Tibial nerve (tissue), 4 donors: ENCODE results near the gene SLC25A11. TPM values are rescaled to one million over a fixed set of nuclear protein-coding genes. Genes with fewer than 3 reads are reported as not detected.
"Not testable (repeated sequence)": the region's sequence is repeated elsewhere in the genome, so short reads cannot be mapped to it uniquely, and the experiment has no call there.

Experiments
- DNase-seq, 2 donors: peaks; one replicate each; pipeline ENCODE4 v3.0.0-alpha.2; 2019; ENCODE audit warnings: low spot score in 2 of 2
- H3K27ac ChIP-seq, 4 donors: fragments of 200-600 bp; sonication (generic) in 3 of 4; one replicate each; pipeline ENCODE4 v1.5.1; 2017 to 2019; ENCODE audit warnings: mild to moderate bottlenecking in 1 of 4
- H3K27me3 ChIP-seq, 2 donors: fragments of 200-600 bp; sonication (generic) in 1 of 2; one replicate each; pipeline versions ENCODE4 v1.5.1 to v1.6.0; 2017 to 2019
- H3K36me3 ChIP-seq, 3 donors: fragments of 200-600 bp; sonication (generic); one replicate each; pipeline ENCODE4 v1.5.1; 2018 to 2019
- H3K4me1 ChIP-seq, 4 donors: fragments of 200-600 bp; sonication (generic) in 3 of 4; one replicate each; pipeline ENCODE4 v1.5.1; 2017 to 2019
- H3K4me3 ChIP-seq, 4 donors: fragments of 200-600 bp; sonication (generic) in 3 of 4; one replicate each; pipeline ENCODE4 v1.5.1; 2017 to 2019; ENCODE audit warnings: mild to moderate bottlenecking in 1 of 4, moderate library complexity in 1 of 4
- H3K9me3 ChIP-seq, 4 donors: fragments of 200-600 bp; sonication (generic) in 3 of 4; one replicate each; pipeline ENCODE4 v1.5.1; 2017 to 2019
- CTCF ChIP-seq, 5 experiments: fragments of 200-600 bp in 3 of 5; fragments of 450-650 bp in 2 of 5; sonication (generic) in 3 of 5; IDR thresholded peaks; one replicate each; pipeline ENCODE4 v1.5.1; 2016 to 2019; ENCODE audit warnings: antibody characterized with exemption in 5 of 5, mild to moderate bottlenecking in 3 of 5, moderate library complexity in 2 of 5
- EP300 ChIP-seq, 2 donors: sonication (generic); formaldehyde crosslinking; IDR thresholded peaks; one replicate each; pipeline ENCODE4 v1.6.1; 2017; ENCODE audit warnings: antibody characterized with exemption in 2 of 2, mild to moderate bottlenecking in 1 of 2
- POLR2A ChIP-seq, 2 donors: fragments of 450-650 bp; IDR thresholded peaks; one replicate each; pipeline ENCODE4 v1.6.1; 2017; ENCODE audit warnings: antibody characterized with exemption in 2 of 2, mild to moderate bottlenecking in 2 of 2, moderate library complexity in 2 of 2
- WGBS, 2 donors: methylation state at CpG; one replicate each; pipeline ENCODE4 v1.1.5; 2018; 5-methylcytosine and 5-hydroxymethylcytosine counted together
- total RNA-seq, 4 donors: library from RNA; depleted of rRNA; stranded (reverse); fragments of >200 nt; gene quantifications; one replicate each; pipeline ENCODE4 v1.1.0, GENCODE V29; 2016

SLC25A11 gene
- total RNA-seq, 4 donors from 2014 or later = 30.3 to 42.8 (median 32.3) TPM

GRCh38 chr17:4931963-4932362 is 7.9 kb downstream of the SLC25A11 start, which contains the start of gene GP1BA:
TSS of gene GP1BA (plus strand) at chr17:4932277. CDS start at chr17:4932605, 328 bp downstream.
- Histone ChIP-seq H3K9me3 (no peaks in the 10 kb centered on the region), H3K27me3 (no peaks in the 10 kb centered on the region), H3K27ac (no peak within 1 kb of the TSS), H3K36me3 (peaks cover 0 to 21% (median 0%) of the 10 kb centered on the region in 3 donors), H3K4me1 (peaks cover 0 to 18% (median 3%) of the 10 kb centered on the region in 4 donors), H3K4me3 (no peak within 1 kb of the TSS)
- 72 to 80% methylated on average over 14 of the region's 14 CpGs for WGBS, 2 donors
- DNase-seq = no peak
- TF ChIP-seq POLR2A (IDR thresholded peaks at IDR 0.05) = no peak
- TF ChIP-seq EP300 (IDR thresholded peaks at IDR 0.05) = no peak
- no peak for TF ChIP-seq CTCF (IDR thresholded peaks at IDR 0.05)

GRCh38 chr17:4928881-4929280 is 11.0 kb downstream of the SLC25A11 start:
- Histone ChIP-seq H3K4me1 (peaks cover 0 to 9% (median under 1%) of the 10 kb centered on the region in 4 donors), H3K27me3 (no peaks in the 10 kb centered on the region), H3K4me3 (no peak overlapping the region), H3K9me3 (no peaks in the 10 kb centered on the region), H3K27ac (no peak overlapping the region), H3K36me3 (peaks cover 0 to 4% (median 0%) of the 10 kb centered on the region in 3 donors)
- DNase-seq = no peak
- 95 to 96% methylated on average over 18 of the region's 18 CpGs for WGBS, 2 donors
- TF ChIP-seq EP300 (IDR thresholded peaks at IDR 0.05) (no peak), POLR2A (IDR thresholded peaks at IDR 0.05) (no peak)

GRCh38 chr17:4926577-4927335 is 13.1 kb downstream of the SLC25A11 start:
- WGBS, 2 donors = 79 to 80% methylated on average over 23 to 24 of the region's 24 CpGs
- not testable (repeated sequence) for H3K4me1 ChIP-seq, H3K4me3 ChIP-seq, H3K9me3 ChIP-seq, H3K27me3 ChIP-seq, DNase-seq, H3K36me3 ChIP-seq, H3K27ac ChIP-seq

GRCh38 chr17:4921320-4921719 is 18.5 kb downstream of the SLC25A11 start:
- H3K4me3 ChIP-seq = no peak overlapping the region
- no peak overlapping the region for H3K27ac ChIP-seq
- H3K4me1 ChIP-seq = no peaks in the 10 kb centered on the region
- H3K27me3 ChIP-seq = no peaks in the 10 kb centered on the region
- TF ChIP-seq POLR2A (IDR thresholded peaks at IDR 0.05) = no peak
- no peak for TF ChIP-seq CTCF (IDR thresholded peaks at IDR 0.05)
- TF ChIP-seq EP300 (IDR thresholded peaks at IDR 0.05) = no peak
- DNase-seq = no peak
- H3K9me3 ChIP-seq = no peaks in the 10 kb centered on the region
- no peaks in the 10 kb centered on the region for H3K36me3 ChIP-seq
- WGBS, 2 donors = 83 to 89% methylated on average over 4 of the region's 4 CpGs

GRCh38 chr17:4920351-4921048 is 19.3 kb downstream of the SLC25A11 start:
- TF ChIP-seq CTCF (IDR thresholded peaks at IDR 0.05) (no peak), POLR2A (IDR thresholded peaks at IDR 0.05) (no peak), EP300 (IDR thresholded peaks at IDR 0.05) (no peak)
- Histone ChIP-seq H3K27ac (no peak overlapping the region), H3K9me3 (no peaks in the 10 kb centered on the region), H3K36me3 (no peaks in the 10 kb centered on the region), H3K27me3 (no peaks in the 10 kb centered on the region), H3K4me1 (no peaks in the 10 kb centered on the region), H3K4me3 (no peak overlapping the region)
- 78 to 85% methylated on average over 10 of the region's 10 CpGs for WGBS, 2 donors
- no peak for DNase-seq

GRCh38 chr17:4919511-4920047 is 20.3 kb downstream of the SLC25A11 start:
- Histone ChIP-seq H3K4me1 (no peaks in the 10 kb centered on the region), H3K4me3 (no peak overlapping the region)

GRCh38 chr17:4914551-4914950 is 25.3 kb downstream of the SLC25A11 start:
- not testable (repeated sequence) for H3K27ac ChIP-seq, H3K4me1 ChIP-seq, H3K36me3 ChIP-seq, DNase-seq, H3K4me3 ChIP-seq, H3K9me3 ChIP-seq, H3K27me3 ChIP-seq
- WGBS, 2 donors = 88 to 94% methylated on average over 4 of the region's 4 CpGs

More at GRCh38 chr17:4919511-4920047, 20.3 kb downstream of the SLC25A11 start:
- Histone ChIP-seq H3K27me3 (no peaks in the 10 kb centered on the region), H3K27ac (no peak overlapping the region), H3K9me3 (no peaks in the 10 kb centered on the region), H3K36me3 (no peaks in the 10 kb centered on the region)
- TF ChIP-seq EP300 (IDR thresholded peaks at IDR 0.05) (no peak), CTCF (IDR thresholded peaks at IDR 0.05) (no peak), POLR2A (IDR thresholded peaks at IDR 0.05) (no peak)
- WGBS, 2 donors = 73 to 75% methylated on average over 8 of the region's 8 CpGs
- DNase-seq = no peak
